ENCODE results near the gene MED25.

Gene MED25

DNA sequence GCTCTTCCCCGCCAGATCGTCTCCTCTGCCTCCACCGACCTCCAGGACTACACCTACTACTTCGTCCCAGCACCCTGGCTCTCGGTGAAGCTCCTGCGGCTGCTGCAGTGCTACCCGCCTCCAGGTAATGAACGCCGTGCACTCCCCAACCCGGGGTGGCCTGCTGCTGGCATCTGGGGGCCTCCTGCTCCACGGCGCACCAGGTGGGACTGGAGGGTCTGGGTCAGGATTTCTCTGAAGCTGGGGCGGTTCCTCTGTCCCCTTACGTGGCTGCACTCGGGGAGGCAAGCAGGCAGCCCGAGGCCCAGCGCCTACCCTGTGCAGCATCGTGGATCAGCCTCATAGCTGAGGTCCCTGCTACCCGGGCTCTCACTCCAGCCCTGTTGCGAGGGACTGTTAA, 22.5 kb upstream of the MED25 start:
- no peak for DNase-seq
- intact Hi-C loops (cut with DNase I) = no loop called here

DNA sequence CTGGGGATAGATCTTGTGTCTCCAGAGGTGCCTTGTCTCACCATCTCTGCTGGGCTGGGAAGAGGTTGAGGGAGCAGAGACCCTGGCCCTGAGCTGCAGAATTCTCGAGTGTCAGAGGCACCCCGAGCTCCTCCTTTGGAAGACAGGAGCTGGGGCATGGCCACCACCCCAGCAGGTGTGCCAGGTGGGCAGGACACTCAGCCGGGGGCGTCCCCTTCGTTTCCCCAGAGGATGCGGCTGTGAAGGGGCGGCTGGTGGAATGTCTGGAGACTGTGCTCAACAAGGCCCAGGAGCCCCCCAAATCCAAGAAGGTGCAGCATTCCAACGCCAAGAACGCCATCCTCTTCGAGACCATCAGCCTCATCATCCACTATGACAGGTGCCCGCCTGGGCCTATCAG, 19.5 kb upstream of the MED25 start:
- no peak for DNase-seq
- intact Hi-C loops (cut with DNase I) = no loop called here

DNA sequence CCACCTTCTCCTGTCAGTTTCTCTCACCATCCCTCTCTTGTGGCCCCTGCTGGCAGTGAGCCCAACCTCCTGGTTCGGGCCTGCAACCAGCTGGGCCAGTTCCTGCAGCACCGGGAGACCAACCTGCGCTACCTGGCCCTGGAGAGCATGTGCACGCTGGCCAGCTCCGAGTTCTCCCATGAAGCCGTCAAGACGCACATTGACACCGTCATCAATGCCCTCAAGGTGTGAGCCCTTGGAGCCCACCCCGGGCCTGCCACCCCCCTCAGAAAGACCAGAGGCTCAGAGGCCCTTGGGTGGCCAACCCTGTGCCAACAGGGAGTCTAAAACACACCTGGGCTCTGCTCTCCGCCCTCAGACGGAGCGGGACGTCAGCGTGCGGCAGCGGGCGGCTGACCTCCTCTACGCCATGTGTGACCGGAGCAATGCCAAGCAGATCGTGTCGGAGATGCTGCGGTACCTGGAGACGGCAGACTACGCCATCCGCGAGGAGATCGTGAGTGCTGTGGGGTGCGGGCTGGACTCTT, 18.8 kb upstream of the MED25 start:
- DNase-seq = no peak
- intact Hi-C loops (cut with DNase I) = no loop called here

DNA sequence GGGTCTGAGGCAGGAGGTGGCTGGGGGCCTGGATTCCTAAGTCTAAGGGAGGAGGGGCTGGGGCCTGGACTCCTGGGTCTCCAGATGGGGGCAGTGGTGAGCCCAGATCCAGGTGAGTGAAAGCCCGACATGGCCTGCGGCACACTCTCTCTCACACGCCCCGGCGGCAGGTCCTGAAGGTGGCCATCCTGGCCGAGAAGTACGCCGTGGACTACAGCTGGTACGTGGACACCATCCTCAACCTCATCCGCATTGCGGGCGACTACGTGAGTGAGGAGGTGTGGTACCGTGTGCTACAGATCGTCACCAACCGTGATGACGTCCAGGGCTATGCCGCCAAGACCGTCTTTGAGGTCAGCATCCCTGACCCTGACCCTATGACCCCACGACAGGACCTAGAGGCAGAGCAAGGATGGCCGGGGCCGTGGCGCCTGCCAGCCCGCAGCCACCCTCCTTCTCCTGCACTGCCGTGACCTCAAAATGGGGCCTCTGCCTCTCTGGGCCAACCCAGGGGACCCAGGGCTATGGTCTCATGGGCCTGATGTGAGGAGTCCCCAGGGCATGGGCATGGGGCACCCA, 18.2 kb upstream of the MED25 start:
- intact Hi-C loops (cut with DNase I) = loop anchor here (5.0 to 10.0 kb wide), 2 partner anchors 33 to 105 kb away; partner anchors contain the start of genes AP2A1 and CPT1C

DNA sequence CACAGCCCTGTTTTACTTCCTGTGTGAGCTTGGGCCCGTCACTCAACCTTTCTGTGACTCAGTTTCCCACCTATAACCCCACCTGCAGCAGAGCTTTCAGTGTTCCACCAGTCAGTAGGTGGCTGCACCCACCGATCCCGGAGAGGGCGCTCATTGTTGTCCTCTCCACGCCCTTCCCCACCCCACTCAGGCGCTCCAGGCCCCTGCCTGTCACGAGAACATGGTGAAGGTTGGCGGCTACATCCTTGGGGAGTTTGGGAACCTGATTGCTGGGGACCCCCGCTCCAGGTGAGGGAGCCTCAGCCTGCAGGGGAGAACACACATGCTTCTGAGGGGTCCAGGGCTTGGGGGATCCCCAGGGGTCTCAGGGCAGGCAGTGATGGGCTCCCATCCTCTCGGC, 17.3 kb upstream of the MED25 start:
- intact Hi-C loops (cut with DNase I) = loop anchor here (5.0 to 10.0 kb wide), 2 partner anchors 33 to 106 kb away; partner anchors contain the start of genes AP2A1 and CPT1C
- DNase-seq = no peak

More for the DNA sequence above, 18.2 kb upstream of the MED25 start:
- DNase-seq = no peak

DNA sequence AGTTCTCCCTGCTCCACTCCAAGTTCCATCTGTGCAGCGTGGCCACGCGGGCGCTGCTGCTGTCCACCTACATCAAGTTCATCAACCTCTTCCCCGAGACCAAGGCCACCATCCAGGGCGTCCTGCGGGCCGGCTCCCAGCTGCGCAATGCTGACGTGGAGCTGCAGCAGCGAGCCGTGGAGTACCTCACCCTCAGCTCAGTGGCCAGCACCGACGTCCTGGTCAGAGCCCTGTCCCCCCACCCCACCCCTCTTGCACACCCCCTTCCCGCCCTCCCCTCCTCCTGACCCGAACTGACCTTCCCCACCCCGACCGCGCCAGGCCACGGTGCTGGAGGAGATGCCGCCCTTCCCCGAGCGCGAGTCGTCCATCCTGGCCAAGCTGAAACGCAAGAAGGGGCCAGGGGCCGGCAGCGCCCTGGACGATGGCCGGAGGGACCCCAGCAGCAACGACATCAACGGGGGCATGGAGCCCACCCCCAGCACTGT, 16.6 kb upstream of the MED25 start:
- peak in 1 of 10 donors; percentile 84 for DNase-seq
- intact Hi-C loops (cut with DNase I) = loop anchor here (5.0 to 10.0 kb wide), 2 partner anchors 34 to 107 kb away; partner anchors contain the start of genes AP2A1 and CPT1C

DNA sequence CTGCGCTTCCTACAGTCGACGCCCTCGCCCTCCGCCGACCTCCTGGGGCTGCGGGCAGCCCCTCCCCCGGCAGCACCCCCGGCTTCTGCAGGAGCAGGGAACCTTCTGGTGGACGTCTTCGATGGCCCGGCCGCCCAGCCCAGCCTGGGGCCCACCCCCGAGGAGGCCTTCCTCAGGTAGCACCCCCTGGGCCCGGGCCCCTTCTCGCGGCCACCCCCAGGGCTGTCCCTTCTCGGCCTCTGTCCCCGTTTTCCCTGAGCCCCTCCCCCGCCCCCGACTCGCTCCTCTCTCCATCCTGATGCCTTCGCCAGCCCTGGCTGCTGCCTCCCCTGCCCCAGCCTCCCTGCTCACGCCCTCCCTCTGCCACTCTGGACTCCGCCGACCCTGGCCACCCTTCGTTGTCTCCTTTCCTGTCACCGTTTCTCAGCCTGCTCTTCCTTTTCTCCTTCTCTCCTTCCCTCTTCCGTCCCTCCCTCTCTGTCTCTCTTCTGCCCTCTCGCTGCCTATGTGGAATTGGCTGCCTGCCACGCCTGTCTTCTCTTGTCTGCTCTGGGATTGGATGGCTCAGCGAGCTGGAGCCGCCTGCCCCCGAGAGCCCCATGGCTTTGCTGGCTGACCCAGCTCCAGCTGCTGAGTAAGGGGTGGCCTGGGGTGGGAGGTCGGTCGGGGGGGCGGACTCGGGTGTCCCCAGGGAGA, 16.0 kb upstream of the MED25 start:
- intact Hi-C loops (cut with DNase I) = loop anchor here (5.0 to 10.0 kb wide), 2 partner anchors 35 to 107 kb away; partner anchors contain the start of genes AP2A1 and CPT1C
- peak; percentile 87 to 99 (median 96) for DNase-seq

DNA sequence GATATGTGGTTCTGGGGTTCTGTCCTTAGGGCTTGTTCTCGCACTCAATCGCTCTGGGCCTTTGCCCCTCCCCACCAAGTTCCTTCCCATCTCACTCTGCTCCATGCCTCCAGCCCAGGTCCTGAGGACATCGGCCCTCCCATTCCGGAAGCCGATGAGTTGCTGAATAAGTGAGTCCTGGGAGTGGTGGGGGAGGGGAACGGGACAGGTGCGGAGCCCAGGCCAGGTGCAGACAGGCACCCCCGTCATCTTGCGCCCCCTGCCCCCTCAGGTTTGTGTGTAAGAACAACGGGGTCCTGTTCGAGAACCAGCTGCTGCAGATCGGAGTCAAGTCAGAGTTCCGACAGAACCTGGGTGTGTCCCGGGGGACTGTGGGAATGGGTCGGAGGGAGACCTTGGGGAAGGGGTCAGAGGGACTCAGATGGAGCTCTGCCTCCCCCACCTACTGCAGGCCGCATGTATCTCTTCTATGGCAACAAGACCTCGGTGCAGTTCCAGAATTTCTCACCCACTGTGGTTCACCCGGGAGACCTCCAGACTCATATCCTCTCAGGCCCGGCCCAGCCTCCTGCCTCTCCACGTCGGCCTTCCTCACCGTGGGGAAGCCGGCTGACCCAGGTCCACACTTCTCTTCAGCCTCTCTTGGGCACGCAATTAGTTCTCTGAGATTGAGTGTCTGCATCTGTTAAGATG, 15.1 kb upstream of the MED25 start:
- intact Hi-C loops (cut with DNase I) = loop anchor here (5.0 to 10.0 kb wide), 2 partner anchors 36 to 108 kb away; partner anchors contain the start of genes AP2A1 and CPT1C
- no peak for DNase-seq

DNA sequence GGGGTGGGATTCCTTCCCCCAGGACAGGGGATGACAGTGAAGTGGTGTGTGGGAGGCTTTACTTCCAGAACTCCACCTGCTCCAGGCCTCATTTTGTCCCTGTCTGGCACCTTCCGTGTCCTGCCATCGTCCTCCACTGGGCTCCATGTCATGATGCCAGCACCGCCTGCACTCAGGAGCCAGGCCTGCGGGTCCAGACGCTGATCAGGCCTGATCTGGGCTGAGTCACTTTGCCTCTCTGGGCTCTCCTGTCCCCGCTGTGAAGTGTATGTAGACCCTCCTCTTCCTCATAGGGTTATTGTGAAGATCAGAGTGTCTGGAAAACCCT, 14.6 kb upstream of the MED25 start:
- intact Hi-C loops (cut with DNase I) = loop anchor here (5.0 to 10.0 kb wide), 2 partner anchors 36 to 109 kb away; partner anchors contain the start of genes AP2A1 and CPT1C

DNA sequence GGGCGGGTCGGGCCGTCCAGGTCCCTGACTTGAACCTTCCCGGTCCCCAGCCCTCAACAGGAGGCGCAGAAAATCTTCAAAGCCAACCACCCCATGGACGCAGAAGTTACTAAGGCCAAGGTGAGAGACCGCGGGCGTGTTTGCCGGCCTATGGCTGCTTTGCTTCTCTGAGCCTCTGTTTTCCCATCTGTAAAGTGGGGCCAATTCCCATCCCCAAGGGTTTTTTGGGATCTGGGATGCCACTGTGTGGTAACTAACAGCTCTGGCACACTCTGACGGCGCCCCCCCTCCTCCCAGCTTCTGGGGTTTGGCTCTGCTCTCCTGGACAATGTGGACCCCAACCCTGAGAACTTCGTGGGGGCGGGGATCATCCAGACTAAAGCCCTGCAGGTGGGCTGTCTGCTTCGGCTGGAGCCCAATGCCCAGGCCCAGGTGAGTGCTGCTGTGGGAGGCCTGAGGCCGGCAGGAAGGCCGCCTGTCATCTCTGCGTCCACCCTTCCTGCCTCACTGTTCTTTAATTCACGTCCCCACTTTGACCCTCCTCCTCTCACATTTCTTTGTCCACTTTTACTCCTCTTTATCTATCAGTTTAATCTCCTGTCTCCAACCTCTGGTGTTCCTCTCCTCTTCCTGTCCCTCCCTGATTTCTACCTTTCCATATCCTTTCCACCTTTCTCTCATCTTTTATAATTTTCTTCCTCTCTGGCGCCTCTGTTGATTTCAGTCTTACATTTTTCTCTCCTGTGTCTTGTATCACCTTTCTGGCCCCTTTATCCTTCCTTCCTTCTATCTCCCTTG, 12.1 kb upstream of the MED25 start:
- intact Hi-C loops (cut with DNase I) = loop anchor here (10.0 kb wide), 1 partner anchor 111 kb away; the partner anchor contains the start of gene CPT1C
- no peak for DNase-seq

More for the DNA sequence above, 14.6 kb upstream of the MED25 start:
- no peak for DNase-seq

DNA sequence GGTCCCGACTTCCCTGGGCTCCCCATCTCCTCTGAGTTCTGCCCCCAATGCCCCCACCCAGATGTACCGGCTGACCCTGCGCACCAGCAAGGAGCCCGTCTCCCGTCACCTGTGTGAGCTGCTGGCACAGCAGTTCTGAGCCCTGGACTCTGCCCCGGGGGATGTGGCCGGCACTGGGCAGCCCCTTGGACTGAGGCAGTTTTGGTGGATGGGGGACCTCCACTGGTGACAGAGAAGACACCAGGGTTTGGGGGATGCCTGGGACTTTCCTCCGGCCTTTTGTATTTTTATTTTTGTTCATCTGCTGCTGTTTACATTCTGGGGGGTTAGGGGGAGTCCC, 11.5 kb upstream of the MED25 start:
- intact Hi-C loops (cut with DNase I) = loop anchor here (10.0 kb wide), 1 partner anchor 112 kb away; the partner anchor contains the start of gene CPT1C
- no peak for DNase-seq

DNA sequence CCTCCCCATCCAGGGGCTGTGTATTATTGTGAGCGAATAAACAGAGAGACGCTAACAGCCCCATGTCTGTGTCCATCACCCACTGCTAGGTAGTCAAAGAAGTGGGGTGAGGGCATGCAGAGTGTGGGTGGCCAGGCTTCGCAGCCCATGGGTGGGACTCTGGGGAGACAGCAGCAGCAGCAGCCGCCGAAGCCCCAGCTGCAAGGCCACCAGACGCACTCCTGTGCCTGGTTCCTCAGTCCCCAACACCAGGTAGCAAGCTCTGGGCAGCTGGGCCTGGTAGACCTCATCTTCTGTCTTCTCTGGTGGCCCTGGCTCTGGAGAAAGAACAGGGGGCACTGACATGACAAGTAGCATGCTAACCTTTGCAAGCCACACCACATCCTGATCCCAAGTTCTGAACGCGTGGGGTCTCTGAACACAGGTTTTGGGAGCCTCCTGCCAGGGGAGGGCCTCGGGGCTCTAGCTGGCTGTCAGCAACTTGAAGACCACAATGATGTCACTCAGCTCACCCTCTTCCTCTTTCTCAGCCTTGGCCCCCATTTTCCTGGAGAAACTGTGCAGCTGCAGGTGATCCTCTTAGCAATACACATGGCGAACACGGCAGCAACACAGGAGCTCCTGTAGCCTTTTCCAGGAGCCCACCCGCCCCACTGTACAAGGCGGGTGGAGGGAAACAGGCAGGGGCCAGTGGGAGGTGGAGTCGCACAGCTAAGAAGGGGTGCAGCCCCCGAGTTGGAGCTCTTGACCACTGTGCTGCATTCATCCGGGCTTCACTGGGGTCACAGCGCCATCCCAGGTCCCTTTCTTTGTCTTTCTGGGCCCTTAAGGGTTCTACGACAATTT, 10.8 kb upstream of the MED25 start:
- intact Hi-C loops (cut with DNase I) = loop anchor here (10.0 kb wide), 1 partner anchor 112 kb away; the partner anchor contains the start of gene CPT1C
- DNase-seq = no peak

DNA sequence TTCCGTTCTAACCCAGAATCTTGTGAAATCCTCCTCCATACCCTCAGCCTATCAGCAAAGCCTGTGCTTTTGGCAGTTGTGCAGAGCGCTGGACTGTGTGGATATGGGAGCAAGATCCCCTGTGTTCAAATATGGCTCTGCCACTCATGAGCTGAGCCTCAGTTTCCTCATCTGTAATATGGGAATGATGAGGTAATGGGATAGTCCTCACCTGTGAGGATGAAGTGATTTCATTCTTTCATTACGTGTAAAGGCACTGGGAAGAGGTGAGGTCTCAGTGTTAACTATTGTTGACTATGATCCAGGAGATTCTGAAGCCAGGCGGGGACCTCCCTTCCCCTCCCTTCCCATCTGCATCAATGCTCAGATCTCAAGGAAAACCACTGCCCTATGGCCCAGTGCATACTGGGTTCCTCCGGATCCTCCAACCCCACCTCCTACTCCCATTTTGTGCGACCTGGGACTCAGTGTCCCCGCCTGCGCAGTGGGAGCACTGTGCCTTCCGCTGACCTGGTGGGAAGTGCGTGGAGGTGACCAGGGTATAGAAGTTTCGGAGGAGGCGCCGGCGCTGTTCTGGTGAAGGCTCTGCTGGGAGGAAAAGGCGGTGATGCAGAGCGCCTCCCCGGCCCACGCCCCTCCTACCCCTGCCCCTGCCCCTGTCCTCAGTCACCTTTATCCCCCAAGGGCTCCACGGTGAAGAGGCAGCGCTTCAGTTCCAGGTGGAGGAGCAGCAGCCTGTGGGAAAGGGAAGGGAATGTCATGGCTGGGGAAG, 10.0 kb upstream of the MED25 start:
- intact Hi-C loops (cut with DNase I) = loop anchor here (10.0 kb wide), 1 partner anchor 113 kb away; the partner anchor contains the start of gene CPT1C
- no peak for DNase-seq

DNA sequence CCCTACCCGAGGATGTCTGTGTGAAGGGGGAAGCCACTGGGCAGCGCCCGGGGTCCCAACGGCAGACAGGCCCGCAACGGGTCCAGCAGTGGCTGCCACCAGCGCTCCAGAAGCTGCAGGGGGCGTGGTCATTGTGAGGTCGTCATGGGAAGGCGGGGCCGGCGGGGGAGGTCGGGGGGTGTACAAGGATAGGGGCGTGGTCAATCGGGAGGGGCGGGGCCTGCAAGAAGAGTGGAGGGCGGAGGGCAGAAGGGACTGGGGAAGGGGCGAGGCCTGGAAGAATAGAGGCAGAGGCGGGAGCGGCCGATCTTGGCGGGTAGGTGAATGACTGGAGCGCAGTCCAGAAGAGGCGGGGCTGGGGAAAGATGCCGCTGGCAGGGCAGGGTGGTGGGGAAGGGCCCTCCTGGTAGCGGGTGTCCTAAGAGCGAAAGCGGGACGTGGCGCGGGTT, 9.4 kb upstream of the MED25 start:
- peak; percentile 71 to 98 (median 87) for DNase-seq
- intact Hi-C loops (cut with DNase I) = loop anchor here (10.0 kb wide), 1 partner anchor 114 kb away; the partner anchor contains the start of gene CPT1C

DNA sequence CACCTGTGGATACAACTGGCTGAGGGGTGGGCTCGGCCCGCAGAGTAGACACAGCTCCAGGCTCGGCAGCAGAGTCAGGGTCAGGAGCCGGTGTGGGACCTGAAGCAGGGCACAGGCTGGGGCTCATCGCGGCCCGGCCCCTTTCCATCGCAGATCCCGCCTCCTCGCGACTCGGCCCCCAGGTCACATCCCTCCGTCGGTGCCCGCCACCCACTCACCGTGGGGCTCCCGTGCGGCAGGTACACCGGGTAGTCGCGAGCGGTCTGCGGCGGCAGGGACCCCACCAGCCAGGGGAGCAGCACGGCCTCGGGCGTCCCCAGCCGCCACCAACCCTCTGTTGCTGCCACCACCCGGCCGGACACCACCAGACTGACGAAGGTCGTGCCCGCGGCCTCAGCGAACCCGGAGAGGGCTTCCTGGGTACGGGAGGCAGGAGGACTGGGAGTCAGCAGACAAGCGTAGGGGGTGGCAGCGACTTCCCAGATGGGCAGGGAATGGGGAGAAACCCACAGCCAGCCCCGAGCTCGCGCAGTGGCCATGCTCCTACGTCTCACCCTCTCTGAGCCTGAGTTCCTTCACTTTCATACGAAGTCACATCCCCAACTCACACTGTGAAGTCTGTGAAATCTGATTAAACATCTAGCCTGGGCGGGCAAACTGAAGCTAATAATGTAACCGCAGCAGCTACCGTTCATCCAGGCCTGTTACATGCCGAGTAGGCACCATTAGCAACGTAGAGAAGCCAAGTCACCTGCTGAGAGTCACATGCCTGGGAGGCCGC, 8.7 kb upstream of the MED25 start:
- peak in 8 of 10 donors; percentile 46 to 95 (median 60) for DNase-seq
- intact Hi-C loops (cut with DNase I) = loop anchor here (10.0 kb wide), 1 partner anchor 115 kb away; the partner anchor contains the start of gene CPT1C

DNA sequence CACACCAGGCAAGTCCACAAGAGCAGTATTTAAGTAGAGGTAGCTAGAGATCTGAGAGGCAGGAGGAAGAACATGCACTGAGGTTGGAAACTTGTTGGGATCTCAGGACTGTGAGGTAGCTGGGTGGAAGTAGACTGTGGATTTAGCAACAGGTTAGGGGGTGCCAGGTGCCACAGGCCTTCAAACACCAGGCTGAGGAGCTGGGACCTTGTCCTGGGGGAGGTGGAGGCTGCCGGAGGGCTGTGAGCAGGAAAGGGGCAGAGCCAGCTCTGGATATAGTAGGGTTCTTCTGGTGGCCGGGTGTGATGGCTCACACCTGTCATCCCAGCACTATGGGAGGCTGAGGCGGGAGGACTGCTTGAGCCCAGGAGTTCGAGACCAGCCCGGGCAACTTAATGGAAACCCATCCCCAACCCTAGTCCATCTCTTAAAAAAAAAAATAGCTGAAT, 8.1 kb upstream of the MED25 start:
- intact Hi-C loops (cut with DNase I) = loop anchor here (10.0 kb wide), 1 partner anchor 115 kb away; the partner anchor contains the start of gene CPT1C

DNA sequence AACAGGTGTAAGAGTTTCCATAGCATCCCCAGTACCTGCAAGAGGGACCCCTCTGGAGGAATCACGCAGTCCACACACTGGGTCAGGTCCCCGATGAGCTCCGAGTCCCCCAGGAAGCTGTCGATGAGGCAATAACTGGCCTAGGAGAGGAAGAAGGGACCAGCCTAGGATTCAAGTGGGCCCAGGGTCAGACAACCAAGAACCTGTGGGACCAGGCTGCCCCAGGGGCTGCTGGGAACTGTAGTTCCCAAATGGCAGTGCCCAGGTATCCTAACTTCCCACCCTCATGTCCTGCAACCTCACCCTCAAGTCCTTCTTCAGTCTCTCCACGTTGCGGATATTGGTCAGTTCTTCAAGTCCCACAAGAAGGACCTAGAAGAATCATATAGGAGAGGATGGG, 6.8 kb upstream of the MED25 start:
- intact Hi-C loops (cut with DNase I) = no loop called here
- no peak for DNase-seq

More for the DNA sequence above, 8.1 kb upstream of the MED25 start:
- no peak for DNase-seq
